Osteoblast (primary cell): Measurements from ENCODE around the gene EXOC7. TPM values are rescaled to one million over a fixed set of nuclear protein-coding genes. Genes with fewer than 3 reads are reported as not detected.

ENCODE experiments used
- DNase-seq: peaks from one replicate; pipeline ENCODE4 v3.0.0; 2011; ENCODE audit warnings: low spot score, mixed read lengths; ENCODE audit not compliant: insufficient read length; ENCODE audit errors: missing footprints
- H2AFZ ChIP-seq: 2 replicates; pipeline ENCODE4 v1.6.0; 2011; ENCODE audit warnings: mild to moderate bottlenecking, low read length
- H3K27ac ChIP-seq: 2 replicates; pipeline ENCODE4 v1.5.1; 2011; ENCODE audit warnings: mild to moderate bottlenecking, low read depth, low read length, moderate library complexity
- H3K27me3 ChIP-seq: 2 replicates; pipeline ENCODE4 v1.6.0; 2012; ENCODE audit warnings: mild to moderate bottlenecking, control low read depth, inconsistent platforms, low read length, moderate library complexity; ENCODE audit not compliant: insufficient read depth
- H3K36me3 ChIP-seq: 2 replicates; pipeline ENCODE4 v1.5.1; 2011; ENCODE audit warnings: mild to moderate bottlenecking, low read length, control low read depth, moderate library complexity; ENCODE audit not compliant: insufficient read depth
- H3K4me1 ChIP-seq: 2 replicates; pipeline ENCODE4 v1.5.1; 2011; ENCODE audit warnings: mild to moderate bottlenecking, low read length, control low read depth, moderate library complexity; ENCODE audit not compliant: insufficient read depth
- H3K4me2 ChIP-seq: 2 replicates; pipeline ENCODE4 v1.6.0; 2011; ENCODE audit warnings: mild to moderate bottlenecking, low read length; ENCODE audit not compliant: insufficient read depth
- H3K4me3 ChIP-seq: fragments of 200-600 bp; sonication (generic); 3 replicates; pipeline ENCODE4 v1.5.1; 2012; ENCODE audit warnings: mild to moderate bottlenecking, low read length, inconsistent platforms; ENCODE audit not compliant: insufficient read depth
- H3K79me2 ChIP-seq: 2 replicates; pipeline ENCODE4 v1.6.0; 2012; ENCODE audit warnings: mild to moderate bottlenecking, low read length, control low read depth, inconsistent platforms; ENCODE audit not compliant: insufficient read depth
- H3K9me3 ChIP-seq: 2 replicates; pipeline ENCODE4 v1.5.1; 2011; ENCODE audit warnings: low read depth, low read length, control low read depth
- H4K20me1 ChIP-seq: 2 replicates; pipeline ENCODE4 v1.6.0; 2012; ENCODE audit warnings: mild to moderate bottlenecking, low read length, control low read depth; ENCODE audit not compliant: insufficient read depth
- CTCF ChIP-seq: IDR thresholded peaks from 2 replicates; pipeline ENCODE4 v1.5.1; 2011; ENCODE audit warnings: mild to moderate bottlenecking, low read depth, low read length, moderate library complexity; ENCODE audit errors: extremely low read depth
- total RNA-seq: library from RNA; depleted of rRNA; stranded (reverse); fragments of >200 nt; gene quantifications from 2 replicates; pipeline ENCODE4 v1.2.3, GENCODE V29; 2012

EXOC7 gene
- total RNA-seq, 1 donor = 102 TPM

- no peak for TF ChIP-seq CTCF
- peak; percentile 90 for DNase-seq
- Histone ChIP-seq H4K20me1 (no peaks in the 10 kb centered on the region), H3K4me3 (no peak overlapping the region), H3K4me1 (peaks cover 5% of the 10 kb centered on the region), H3K79me2 (no peaks in the 10 kb centered on the region), H3K27me3 (peaks cover 66% of the 10 kb centered on the region), H3K9me3 (no peaks in the 10 kb centered on the region), H3K4me2 (no peak overlapping the region), H2AFZ (no peak overlapping the region), H3K36me3 (no peaks in the 10 kb centered on the region), H3K27ac (no peak overlapping the region)
These were observed 34.0 kb upstream of the EXOC7 start for GRCh38 chr17:76137351-76138233.

GRCh38 chr17:76137001-76137350 is 33.4 kb upstream of the EXOC7 start:
- no peaks in the 10 kb centered on the region for H3K36me3 ChIP-seq
- H3K4me1 ChIP-seq = peaks cover 5% of the 10 kb centered on the region
- no peak overlapping the region for H2AFZ ChIP-seq
- no peak overlapping the region for H3K27ac ChIP-seq
- H3K4me2 ChIP-seq = no peak overlapping the region
- no peak for TF ChIP-seq CTCF
- no peak overlapping the region for H3K4me3 ChIP-seq
- H3K9me3 ChIP-seq = no peaks in the 10 kb centered on the region
- peaks cover 65% of the 10 kb centered on the region for H3K27me3 ChIP-seq
- DNase-seq = peak; percentile 74
- H4K20me1 ChIP-seq = no peaks in the 10 kb centered on the region
- no peaks in the 10 kb centered on the region for H3K79me2 ChIP-seq

- Histone ChIP-seq H3K27me3 (peaks cover 65% of the 10 kb centered on the region), H2AFZ (no peak overlapping the region), H3K9me3 (no peaks in the 10 kb centered on the region), H3K79me2 (no peaks in the 10 kb centered on the region), H3K27ac (no peak overlapping the region), H4K20me1 (no peaks in the 10 kb centered on the region), H3K4me2 (no peak overlapping the region), H3K36me3 (no peaks in the 10 kb centered on the region), H3K4me3 (no peak overlapping the region), H3K4me1 (peaks cover 2% of the 10 kb centered on the region)
- TF ChIP-seq CTCF = no peak
- peak; percentile 83 for DNase-seq
These were observed 32.9 kb upstream of the EXOC7 start for GRCh38 chr17:76136276-76137000.

GRCh38 chr17:76135810-76136188 is 32.2 kb upstream of the EXOC7 start:
- Histone ChIP-seq H3K36me3 (no peaks in the 10 kb centered on the region), H2AFZ (no peak overlapping the region), H3K4me3 (no peak overlapping the region), H3K9me3 (no peaks in the 10 kb centered on the region), H3K27ac (no peak overlapping the region), H3K79me2 (no peaks in the 10 kb centered on the region), H3K27me3 (peaks cover 62% of the 10 kb centered on the region), H3K4me1 (no peaks in the 10 kb centered on the region), H3K4me2 (no peak overlapping the region), H4K20me1 (no peaks in the 10 kb centered on the region)
- peak; percentile 37 for DNase-seq
- no peak for TF ChIP-seq CTCF
